GM12864 (cell line): ENCODE results near the gene TBC1D17.

Experiments used
- DNase-seq: peaks from one replicate; pipeline ENCODE4 v3.0.0-alpha.2; 2011; ENCODE audit warnings: low read depth
- H3K4me3 ChIP-seq: 2 replicates; pipeline ENCODE4 v1.5.1; 2011; ENCODE audit warnings: mild to moderate bottlenecking, low read depth, low read length, control low read depth
- CTCF ChIP-seq: IDR thresholded peaks from 2 replicates; pipeline ENCODE4 v1.5.1; 2011; ENCODE audit warnings: low read depth, mild to moderate bottlenecking, moderate library complexity, low read length, control low read depth, inconsistent platforms; ENCODE audit errors: missing control alignments

Gene TBC1D17

GRCh38 chr19:49883094-49883493, 5.6 kb downstream of the TBC1D17 start:
- no peak for DNase-seq
- no peak overlapping the region for H3K4me3 ChIP-seq
- no peak for TF ChIP-seq CTCF

- TF ChIP-seq CTCF = no peak
- DNase-seq = no peak
- H3K4me3 ChIP-seq = no peak overlapping the region
Observed at GRCh38 chr19:49884109-49884508, 6.6 kb downstream of the TBC1D17 start.

- no peak overlapping the region for H3K4me3 ChIP-seq
Observed at GRCh38 chr19:49884760-49885159, 7.3 kb downstream of the TBC1D17 start.

GRCh38 chr19:49887037-49887664, 9.6 kb downstream of the TBC1D17 start:
- TF ChIP-seq CTCF = no peak
- DNase-seq = no peak
- H3K4me3 ChIP-seq = no peak overlapping the region

More at GRCh38 chr19:49884760-49885159, 7.3 kb downstream of the TBC1D17 start:
- TF ChIP-seq CTCF = no peak
- no peak for DNase-seq

GRCh38 chr19:49887665-49888509, 10.4 kb downstream of the TBC1D17 start:
- no peak for TF ChIP-seq CTCF
- DNase-seq = no peak
- no peak overlapping the region for H3K4me3 ChIP-seq

GRCh38 chr19:49888510-49888824, 11.0 kb downstream of the TBC1D17 start:
- DNase-seq = no peak
- H3K4me3 ChIP-seq = no peak overlapping the region; the same call in 1 of the 2 replicates
- no peak for TF ChIP-seq CTCF
